ENCODE measurements around the gene PTPN3. TPM values are rescaled to one million over a fixed set of nuclear protein-coding genes. Genes with fewer than 3 reads are reported as not detected.

The PTPN3 gene
- total RNA-seq, 1 experiment from 2014 or later = 10.4 TPM

DNA sequence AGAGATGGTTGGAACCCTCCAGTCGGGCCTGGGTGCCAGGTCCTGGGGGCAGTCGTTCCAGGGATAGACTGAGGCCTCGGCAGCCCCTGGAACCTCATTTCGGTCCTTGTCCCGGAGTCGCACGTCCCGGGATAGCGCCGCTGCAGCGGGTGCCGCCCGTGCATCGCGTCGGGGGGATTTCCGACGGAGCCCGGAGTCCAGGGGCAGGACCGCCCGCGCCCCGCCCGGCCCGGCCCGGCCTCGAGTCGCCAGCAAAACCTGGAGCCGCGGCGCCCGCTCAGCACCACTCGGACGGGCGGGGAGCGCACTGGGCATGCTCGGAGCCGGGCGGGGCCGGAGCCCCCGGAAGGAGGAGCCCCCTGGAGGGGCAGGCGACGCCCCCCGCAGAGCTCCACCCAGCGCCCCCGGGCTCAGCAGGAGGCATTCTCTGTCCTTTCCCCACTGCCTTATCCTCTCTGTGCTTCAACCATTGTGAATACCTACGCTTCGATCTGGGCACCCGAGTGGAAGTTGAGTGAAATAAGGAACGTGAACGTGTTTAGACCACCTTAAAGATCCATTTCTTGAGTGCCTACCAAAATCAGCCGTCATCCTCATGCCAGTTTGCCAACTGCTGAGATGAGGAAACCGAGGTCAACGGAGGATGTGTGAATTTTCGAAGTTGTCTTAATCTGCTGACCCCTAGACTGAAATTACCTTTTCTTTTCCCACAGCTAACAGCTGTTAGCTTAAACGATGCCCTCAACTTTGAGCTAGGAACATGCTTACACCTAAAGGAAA, 1.7 kb upstream of the PTPN3 start:
- no peaks in the 10 kb centered on the region; the same call in 1 of the 2 replicates for H3K27me3 ChIP-seq (ENCODE audit: control insufficient read depth, insufficient read depth, low read length)
- no TSS peak for BruUV-seq (replicated peaks)
- TF ChIP-seq, protein P1, sequence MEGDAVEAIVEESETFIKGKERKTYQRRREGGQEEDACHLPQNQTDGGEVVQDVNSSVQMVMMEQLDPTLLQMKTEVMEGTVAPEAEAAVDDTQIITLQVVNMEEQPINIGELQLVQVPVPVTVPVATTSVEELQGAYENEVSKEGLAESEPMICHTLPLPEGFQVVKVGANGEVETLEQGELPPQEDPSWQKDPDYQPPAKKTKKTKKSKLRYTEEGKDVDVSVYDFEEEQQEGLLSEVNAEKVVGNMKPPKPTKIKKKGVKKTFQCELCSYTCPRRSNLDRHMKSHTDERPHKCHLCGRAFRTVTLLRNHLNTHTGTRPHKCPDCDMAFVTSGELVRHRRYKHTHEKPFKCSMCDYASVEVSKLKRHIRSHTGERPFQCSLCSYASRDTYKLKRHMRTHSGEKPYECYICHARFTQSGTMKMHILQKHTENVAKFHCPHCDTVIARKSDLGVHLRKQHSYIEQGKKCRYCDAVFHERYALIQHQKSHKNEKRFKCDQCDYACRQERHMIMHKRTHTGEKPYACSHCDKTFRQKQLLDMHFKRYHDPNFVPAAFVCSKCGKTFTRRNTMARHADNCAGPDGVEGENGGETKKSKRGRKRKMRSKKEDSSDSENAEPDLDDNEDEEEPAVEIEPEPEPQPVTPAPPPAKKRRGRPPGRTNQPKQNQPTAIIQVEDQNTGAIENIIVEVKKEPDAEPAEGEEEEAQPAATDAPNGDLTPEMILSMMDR (IDR thresholded peaks at IDR 0.05) = no peak
- no peak for TF ChIP-seq TCF7L2 (IDR thresholded peaks at IDR 0.05; ENCODE audit: low read depth, low read length)
- no peak for TF ChIP-seq SIN3A (IDR thresholded peaks at IDR 0.05; ENCODE audit: borderline replicate concordance, insufficient read depth, low read depth, low read length)
- TF ChIP-seq, protein P2, sequence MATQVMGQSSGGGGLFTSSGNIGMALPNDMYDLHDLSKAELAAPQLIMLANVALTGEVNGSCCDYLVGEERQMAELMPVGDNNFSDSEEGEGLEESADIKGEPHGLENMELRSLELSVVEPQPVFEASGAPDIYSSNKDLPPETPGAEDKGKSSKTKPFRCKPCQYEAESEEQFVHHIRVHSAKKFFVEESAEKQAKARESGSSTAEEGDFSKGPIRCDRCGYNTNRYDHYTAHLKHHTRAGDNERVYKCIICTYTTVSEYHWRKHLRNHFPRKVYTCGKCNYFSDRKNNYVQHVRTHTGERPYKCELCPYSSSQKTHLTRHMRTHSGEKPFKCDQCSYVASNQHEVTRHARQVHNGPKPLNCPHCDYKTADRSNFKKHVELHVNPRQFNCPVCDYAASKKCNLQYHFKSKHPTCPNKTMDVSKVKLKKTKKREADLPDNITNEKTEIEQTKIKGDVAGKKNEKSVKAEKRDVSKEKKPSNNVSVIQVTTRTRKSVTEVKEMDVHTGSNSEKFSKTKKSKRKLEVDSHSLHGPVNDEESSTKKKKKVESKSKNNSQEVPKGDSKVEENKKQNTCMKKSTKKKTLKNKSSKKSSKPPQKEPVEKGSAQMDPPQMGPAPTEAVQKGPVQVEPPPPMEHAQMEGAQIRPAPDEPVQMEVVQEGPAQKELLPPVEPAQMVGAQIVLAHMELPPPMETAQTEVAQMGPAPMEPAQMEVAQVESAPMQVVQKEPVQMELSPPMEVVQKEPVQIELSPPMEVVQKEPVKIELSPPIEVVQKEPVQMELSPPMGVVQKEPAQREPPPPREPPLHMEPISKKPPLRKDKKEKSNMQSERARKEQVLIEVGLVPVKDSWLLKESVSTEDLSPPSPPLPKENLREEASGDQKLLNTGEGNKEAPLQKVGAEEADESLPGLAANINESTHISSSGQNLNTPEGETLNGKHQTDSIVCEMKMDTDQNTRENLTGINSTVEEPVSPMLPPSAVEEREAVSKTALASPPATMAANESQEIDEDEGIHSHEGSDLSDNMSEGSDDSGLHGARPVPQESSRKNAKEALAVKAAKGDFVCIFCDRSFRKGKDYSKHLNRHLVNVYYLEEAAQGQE (IDR thresholded peaks at IDR 0.05; ENCODE audit: insufficient read depth in 1 of 2, low read depth in 2 of 2, low read length in 1 of 2) = no peak
- TF ChIP-seq POLR2AphosphoS5 (IDR thresholded peaks at IDR 0.05; ENCODE audit: low read depth, low read length) = no peak
- peak overlapping the region; percentile 52 to 72 for H3K4me3 ChIP-seq (ENCODE audit: low read depth in 2 of 2, low read length in 2 of 2)
- ChIA-PET POLR2A (no interaction called here), CTCF (no interaction called here)
- ATAC-seq (peak; percentile 91), DNase-seq (ENCODE audit: low read depth, low spot score) (no peak)
- H3K9me3 ChIP-seq (ENCODE audit: control insufficient read depth, insufficient read depth, low read depth, low read length) = no peaks in the 10 kb centered on the region
- in situ Hi-C loops (cut with HindIII; ENCODE audit: low pct_unique_long_range_greater_than_20kb, low sequenced_read_pairs) (no loop called here), intact Hi-C loops (cut with micrococcal nuclease; ENCODE audit: unreplicated experiment) (no loop called here)
- peak overlapping the region; percentile 78 for H3K27ac ChIP-seq (ENCODE audit: low read length)
- H3K4me1 ChIP-seq (ENCODE audit: control insufficient read depth, insufficient read depth, low read length) = peaks cover 19% of the 10 kb centered on the region
- H3K36me3 ChIP-seq (ENCODE audit: control insufficient read depth, insufficient read depth, low read length) = no peaks in the 10 kb centered on the region

DNA sequence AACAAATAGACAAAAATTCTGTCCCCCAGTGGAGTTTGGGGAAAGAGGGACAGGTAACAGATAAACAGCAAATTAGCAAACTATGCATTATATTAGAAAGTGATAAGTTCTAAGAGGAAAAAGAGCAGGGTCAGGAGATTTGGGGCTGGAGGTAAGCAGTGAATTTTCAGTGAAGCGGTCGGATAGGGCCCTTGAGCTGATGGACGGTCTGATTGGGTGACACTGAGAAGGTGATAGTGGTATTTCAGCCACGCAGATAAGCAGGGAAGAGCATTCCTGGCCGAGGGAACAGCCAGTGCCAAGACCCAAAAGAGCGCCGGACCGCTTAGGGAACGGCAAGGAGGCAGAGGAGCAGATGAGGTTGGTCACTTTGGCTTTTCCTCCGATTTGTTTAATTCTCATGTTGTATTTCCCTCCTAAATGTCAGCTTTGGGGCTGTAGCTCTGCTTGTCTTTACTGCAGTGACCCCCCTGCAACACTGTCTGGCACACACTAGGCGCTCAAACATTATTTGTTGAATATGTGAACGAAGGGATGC, 1.1 kb upstream of the PTPN3 start:
- TF ChIP-seq, protein P1 (IDR thresholded peaks at IDR 0.05) = no peak
- no peak for TF ChIP-seq SIN3A (IDR thresholded peaks at IDR 0.05; ENCODE audit: borderline replicate concordance, insufficient read depth, low read depth, low read length)
- TF ChIP-seq POLR2AphosphoS5 (IDR thresholded peaks at IDR 0.05; ENCODE audit: low read depth, low read length) = no peak
- no peak for TF ChIP-seq TCF7L2 (IDR thresholded peaks at IDR 0.05; ENCODE audit: low read depth, low read length)
- TF ChIP-seq, protein P2 (IDR thresholded peaks at IDR 0.05; ENCODE audit: insufficient read depth in 1 of 2, low read depth in 2 of 2, low read length in 1 of 2) = no peak
- H3K36me3 ChIP-seq (ENCODE audit: control insufficient read depth, insufficient read depth, low read length) = no peaks in the 10 kb centered on the region
- no peak for DNase-seq (ENCODE audit: low read depth, low spot score)
- ATAC-seq = no peak
- intact Hi-C loops (cut with micrococcal nuclease; ENCODE audit: unreplicated experiment) (no loop called here), in situ Hi-C loops (cut with HindIII; ENCODE audit: low pct_unique_long_range_greater_than_20kb, low sequenced_read_pairs) (no loop called here)
- ChIA-PET CTCF (no interaction called here), POLR2A (no interaction called here)
- no peaks in the 10 kb centered on the region for H3K9me3 ChIP-seq (ENCODE audit: control insufficient read depth, insufficient read depth, low read depth, low read length)
- peak overlapping the region; percentile 52 to 72 for H3K4me3 ChIP-seq (ENCODE audit: low read depth in 2 of 2, low read length in 2 of 2)
- no peaks in the 10 kb centered on the region; the same call in 1 of the 2 replicates for H3K27me3 ChIP-seq (ENCODE audit: control insufficient read depth, insufficient read depth, low read length)
- H3K4me1 ChIP-seq (ENCODE audit: control insufficient read depth, insufficient read depth, low read length) = peaks cover 19% of the 10 kb centered on the region
- TSS peak; percentile 58 for BruUV-seq (replicated peaks)
- H3K27ac ChIP-seq (ENCODE audit: low read length) = peak overlapping the region; percentile 63
